Upper lobe of left lung (tissue), 4 donors: ENCODE measurements around the gene UNC119.
"Not testable (repeated sequence)": the region's sequence is repeated elsewhere in the genome, so short reads cannot be mapped to it uniquely, and the experiment has no call there.

Experiments used
- POLR2A ChIP-seq, 4 donors: fragments of 450-650 bp; IDR thresholded peaks; one replicate each; pipeline ENCODE4 v1.5.1; 2016 to 2017; ENCODE audit warnings: antibody characterized with exemption in 4 of 4, mild to moderate bottlenecking in 2 of 4
- TF ChIP-seq, protein P1 (sequence below), 6 experiments: fragments of 450-650 bp in 4 of 6; fragments of 200-600 bp in 2 of 6; sonication (generic) in 2 of 6; IDR thresholded peaks; one replicate each; pipeline ENCODE4 v1.5.1; 2016 to 2019; ENCODE audit warnings: antibody characterized with exemption in 6 of 6

DNA sequence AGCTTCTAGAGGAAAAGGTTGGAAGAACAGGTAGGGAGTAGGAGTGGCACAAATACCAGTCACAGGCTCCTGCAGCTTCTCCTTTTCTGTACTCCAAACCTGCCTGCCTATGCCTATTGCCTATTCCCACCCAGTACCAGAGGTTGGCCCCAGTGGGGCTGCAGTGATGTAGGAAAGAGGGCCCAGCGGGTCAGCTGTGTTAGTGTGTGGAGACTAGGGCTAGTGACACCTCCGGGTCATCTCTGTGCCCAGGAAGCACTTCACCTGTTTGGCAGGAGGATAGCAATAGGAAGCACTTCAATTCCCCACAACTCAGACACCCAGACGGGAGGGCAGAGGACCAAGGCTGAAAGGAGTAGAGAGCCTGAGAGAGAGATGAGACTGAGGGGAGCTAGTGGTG is 23.6 kb upstream of the UNC119 start:
- TF ChIP-seq POLR2A (IDR thresholded peaks at IDR 0.05): not testable (repeated sequence)
- TF ChIP-seq, protein P1, sequence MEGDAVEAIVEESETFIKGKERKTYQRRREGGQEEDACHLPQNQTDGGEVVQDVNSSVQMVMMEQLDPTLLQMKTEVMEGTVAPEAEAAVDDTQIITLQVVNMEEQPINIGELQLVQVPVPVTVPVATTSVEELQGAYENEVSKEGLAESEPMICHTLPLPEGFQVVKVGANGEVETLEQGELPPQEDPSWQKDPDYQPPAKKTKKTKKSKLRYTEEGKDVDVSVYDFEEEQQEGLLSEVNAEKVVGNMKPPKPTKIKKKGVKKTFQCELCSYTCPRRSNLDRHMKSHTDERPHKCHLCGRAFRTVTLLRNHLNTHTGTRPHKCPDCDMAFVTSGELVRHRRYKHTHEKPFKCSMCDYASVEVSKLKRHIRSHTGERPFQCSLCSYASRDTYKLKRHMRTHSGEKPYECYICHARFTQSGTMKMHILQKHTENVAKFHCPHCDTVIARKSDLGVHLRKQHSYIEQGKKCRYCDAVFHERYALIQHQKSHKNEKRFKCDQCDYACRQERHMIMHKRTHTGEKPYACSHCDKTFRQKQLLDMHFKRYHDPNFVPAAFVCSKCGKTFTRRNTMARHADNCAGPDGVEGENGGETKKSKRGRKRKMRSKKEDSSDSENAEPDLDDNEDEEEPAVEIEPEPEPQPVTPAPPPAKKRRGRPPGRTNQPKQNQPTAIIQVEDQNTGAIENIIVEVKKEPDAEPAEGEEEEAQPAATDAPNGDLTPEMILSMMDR (IDR thresholded peaks at IDR 0.05): not testable (repeated sequence)
